Transverse colon (tissue), 4 donors: ENCODE results near the gene CLASP2. TPM values are rescaled to one million over a fixed set of nuclear protein-coding genes. Genes with fewer than 3 reads are reported as not detected.

Source experiments
- DNase-seq: peaks from one replicate; pipeline ENCODE4 v3.0.0-alpha.2; 2019
- H3K27ac ChIP-seq, 4 donors: fragments of 200-600 bp; sonication (generic); 2 replicates each; pipeline ENCODE4 v1.5.1; 2016 to 2018; ENCODE audit warnings: inconsistent platforms in 4 of 4
- H3K27me3 ChIP-seq: fragments of 200-600 bp; sonication (generic); 2 replicates; pipeline ENCODE4 v1.5.1; 2017; ENCODE audit warnings: inconsistent platforms
- H3K36me3 ChIP-seq, 4 donors: fragments of 200-600 bp; sonication (generic); 2 replicates each; pipeline ENCODE4 v1.5.1; 2017 to 2019; ENCODE audit warnings: inconsistent platforms in 4 of 4
- H3K4me1 ChIP-seq, 4 donors: fragments of 200-600 bp; sonication (generic); 2 replicates each; pipeline ENCODE4 v1.5.1; 2017 to 2020; ENCODE audit warnings: inconsistent platforms in 4 of 4
- H3K4me3 ChIP-seq, 4 donors: fragments of 200-600 bp; sonication (generic); 1 replicate in 1 of 4; 2 replicates in 3 of 4; pipeline versions ENCODE4 v1.5.1 to v1.6.1; 2017 to 2019; ENCODE audit warnings: inconsistent platforms in 4 of 4
- H3K9me3 ChIP-seq, 2 donors: fragments of 200-600 bp; sonication (generic); 2 replicates each; pipeline ENCODE4 v1.5.1; 2017 to 2019; ENCODE audit warnings: inconsistent platforms in 2 of 2
- EP300 ChIP-seq: sonication (generic); formaldehyde crosslinking; IDR thresholded peaks from one replicate; pipeline ENCODE4 v1.6.1; 2017; ENCODE audit warnings: antibody characterized with exemption, low read depth
- POLR2A ChIP-seq: fragments of 450-650 bp; IDR thresholded peaks from one replicate; pipeline ENCODE4 v1.6.1; 2016; ENCODE audit warnings: antibody characterized with exemption, mild to moderate bottlenecking, moderate library complexity
- POLR2AphosphoS5 ChIP-seq, 3 donors: sonication (generic); formaldehyde crosslinking; IDR thresholded peaks; one replicate each; pipeline ENCODE4 v1.6.1; 2016; ENCODE audit warnings: antibody characterized with exemption in 3 of 3
- WGBS, 2 donors: methylation state at CpG; one replicate each; pipeline ENCODE4 v1.1.5; 2018; ENCODE audit warnings: low coverage in 1 of 2; 5-methylcytosine and 5-hydroxymethylcytosine counted together
- in situ Hi-C, 4 donors: fragments of 200-750 bp; cut with MboI; loops; one replicate each; pipeline versions ENCODE4 v1.15.0 to v1.15.1; 2017; ENCODE audit warnings: low sequenced_read_pairs in 3 of 4, low pct_ligation_motif_present in 1 of 4, low pct_unique_long_range_greater_than_20kb in 1 of 4
- intact Hi-C: fragments of 100-400 bp; cut with DNase I; formaldehyde crosslinking; loops from one replicate; pipeline ENCODE4 v1.15.1; 2023; ENCODE audit warnings: low total_unique reads
- total RNA-seq, 4 donors: library from RNA; depleted of rRNA; stranded (reverse); fragments of >200 nt; gene quantifications; one replicate each; pipeline ENCODE4 v1.1.0, GENCODE V29; 2016
- TF ChIP-seq, protein P1 (sequence below), 5 experiments: fragments of 200-600 bp in 3 of 5; fragments of 450-650 bp in 2 of 5; sonication (generic) in 3 of 5; IDR thresholded peaks; 1 replicate in 2 of 5; 2 replicates in 3 of 5; pipeline ENCODE4 v1.5.1; 2016 to 2017; ENCODE audit warnings: antibody characterized with exemption in 5 of 5, inconsistent platforms in 3 of 5, mild to moderate bottlenecking in 2 of 5, moderate library complexity in 1 of 5

CLASP2 gene
- total RNA-seq, 4 donors from 2014 or later = 50.0 to 119 (median 56.6) TPM

GRCh38 chr3:33602829-33603228 lies 115.2 kb downstream of the CLASP2 start:
- H3K36me3 ChIP-seq = peaks cover 0 to 47% (median 25%) of the 10 kb centered on the region in 4 donors
- no peaks in the 10 kb centered on the region for H3K27me3 ChIP-seq
- H3K4me3 ChIP-seq = no peak overlapping the region
- 97 to 100% methylated on average over 2 to 7 of the region's 7 CpGs for WGBS, 2 donors
- no peak for DNase-seq
- in situ Hi-C loops = no loop called here
- H3K27ac ChIP-seq = no peak overlapping the region
- intact Hi-C loops = no loop called here
- H3K9me3 ChIP-seq = no peaks in the 10 kb centered on the region
- no peaks in the 10 kb centered on the region for H3K4me1 ChIP-seq
- TF ChIP-seq, protein P1, sequence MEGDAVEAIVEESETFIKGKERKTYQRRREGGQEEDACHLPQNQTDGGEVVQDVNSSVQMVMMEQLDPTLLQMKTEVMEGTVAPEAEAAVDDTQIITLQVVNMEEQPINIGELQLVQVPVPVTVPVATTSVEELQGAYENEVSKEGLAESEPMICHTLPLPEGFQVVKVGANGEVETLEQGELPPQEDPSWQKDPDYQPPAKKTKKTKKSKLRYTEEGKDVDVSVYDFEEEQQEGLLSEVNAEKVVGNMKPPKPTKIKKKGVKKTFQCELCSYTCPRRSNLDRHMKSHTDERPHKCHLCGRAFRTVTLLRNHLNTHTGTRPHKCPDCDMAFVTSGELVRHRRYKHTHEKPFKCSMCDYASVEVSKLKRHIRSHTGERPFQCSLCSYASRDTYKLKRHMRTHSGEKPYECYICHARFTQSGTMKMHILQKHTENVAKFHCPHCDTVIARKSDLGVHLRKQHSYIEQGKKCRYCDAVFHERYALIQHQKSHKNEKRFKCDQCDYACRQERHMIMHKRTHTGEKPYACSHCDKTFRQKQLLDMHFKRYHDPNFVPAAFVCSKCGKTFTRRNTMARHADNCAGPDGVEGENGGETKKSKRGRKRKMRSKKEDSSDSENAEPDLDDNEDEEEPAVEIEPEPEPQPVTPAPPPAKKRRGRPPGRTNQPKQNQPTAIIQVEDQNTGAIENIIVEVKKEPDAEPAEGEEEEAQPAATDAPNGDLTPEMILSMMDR (IDR thresholded peaks at IDR 0.05) = no peak
- no peak for TF ChIP-seq EP300
- no peak for TF ChIP-seq POLR2A
- no peak for TF ChIP-seq POLR2AphosphoS5 (IDR thresholded peaks at IDR 0.05)

DNA sequence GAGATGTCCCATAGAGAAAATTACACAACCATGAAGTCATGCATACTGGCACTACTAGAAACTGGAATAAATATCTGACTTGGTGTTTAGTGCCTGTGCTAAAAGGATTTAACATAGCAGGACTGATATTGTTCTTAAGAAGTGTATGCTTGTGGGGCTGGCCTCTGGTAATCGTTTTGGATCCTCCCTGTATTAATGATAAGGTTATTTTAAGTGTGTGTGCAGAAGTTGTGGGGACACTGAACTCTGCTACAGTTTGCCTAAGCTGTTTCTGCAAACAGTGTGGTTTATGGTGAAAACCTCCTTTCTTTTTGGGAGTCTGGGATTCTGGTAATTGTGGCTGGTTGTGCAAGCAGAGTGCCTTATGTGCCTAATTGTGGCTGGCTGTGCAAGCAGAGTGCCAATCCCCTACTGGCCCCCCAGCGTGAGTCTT lies 120.8 kb downstream of the CLASP2 start:
- H3K4me1 ChIP-seq = no peaks in the 10 kb centered on the region
- in situ Hi-C loops (no loop called here), intact Hi-C loops (no loop called here)
- H3K9me3 ChIP-seq = no peaks in the 10 kb centered on the region
- H3K36me3 ChIP-seq = peaks cover 0 to 8% (median 2%) of the 10 kb centered on the region in 4 donors
- no peak overlapping the region for H3K27ac ChIP-seq
- H3K27me3 ChIP-seq = no peaks in the 10 kb centered on the region
- TF ChIP-seq POLR2AphosphoS5 (IDR thresholded peaks at IDR 0.05) (no peak), POLR2A (no peak), EP300 (no peak)
- TF ChIP-seq, protein P1 (IDR thresholded peaks at IDR 0.05) = no peak
- no peak overlapping the region for H3K4me3 ChIP-seq
- DNase-seq = no peak
- 40 to 69% methylated on average over 1 to 2 of the region's 2 CpGs for WGBS, 2 donors

- H3K27me3 ChIP-seq = no peaks in the 10 kb centered on the region
- no peaks in the 10 kb centered on the region for H3K9me3 ChIP-seq
- intact Hi-C loops (no loop called here), in situ Hi-C loops (no loop called here)
- 86 to 100% methylated on average over 1 of the region's 1 CpG for WGBS, 2 donors
- H3K36me3 ChIP-seq = peaks cover 0 to 19% (median 7%) of the 10 kb centered on the region in 4 donors
- no peak for TF ChIP-seq POLR2A
- TF ChIP-seq, protein P1 (IDR thresholded peaks at IDR 0.05) = no peak
- no peak for TF ChIP-seq POLR2AphosphoS5 (IDR thresholded peaks at IDR 0.05)
- no peak for TF ChIP-seq EP300
- no peaks in the 10 kb centered on the region for H3K4me1 ChIP-seq
- no peak overlapping the region for H3K4me3 ChIP-seq
- no peak overlapping the region for H3K27ac ChIP-seq
- DNase-seq = no peak
Measured at GRCh38 chr3:33592999-33593398, 125.1 kb downstream of the CLASP2 start.

DNA sequence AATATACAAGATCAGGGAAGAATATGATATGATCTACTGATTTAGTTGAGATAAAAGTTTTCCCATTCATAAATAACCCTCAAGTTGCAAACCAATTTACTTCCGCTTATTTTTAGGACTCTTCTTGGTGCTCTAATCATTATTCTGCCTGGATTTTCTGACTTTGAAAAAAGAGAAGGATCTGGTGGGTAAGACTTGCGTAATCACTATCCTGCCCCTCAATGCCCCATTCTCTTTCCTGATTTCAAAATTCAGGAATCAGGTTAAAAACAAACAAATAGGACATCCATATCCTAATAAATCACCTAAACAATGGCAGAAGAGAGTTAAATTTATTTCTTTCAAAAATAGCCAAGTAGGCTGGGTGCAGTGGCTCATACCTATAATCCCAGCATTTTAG lies 127.5 kb downstream of the CLASP2 start:
- in situ Hi-C loops = no loop called here
- H3K4me3 ChIP-seq = no peak overlapping the region
- no peaks in the 10 kb centered on the region for H3K27me3 ChIP-seq
- no peaks in the 10 kb centered on the region for H3K4me1 ChIP-seq
- no peak overlapping the region for H3K27ac ChIP-seq
- peaks cover 0 to 19% (median 7%) of the 10 kb centered on the region in 4 donors for H3K36me3 ChIP-seq
- no peak for TF ChIP-seq POLR2AphosphoS5 (IDR thresholded peaks at IDR 0.05)
- no peak for TF ChIP-seq EP300
- TF ChIP-seq, protein P1 (IDR thresholded peaks at IDR 0.05) = no peak
- no peak for TF ChIP-seq POLR2A
- intact Hi-C loops = no loop called here
- 87 to 100% methylated on average over 2 of the region's 2 CpGs for WGBS, 2 donors
- no peak for DNase-seq
- no peaks in the 10 kb centered on the region for H3K9me3 ChIP-seq
